Measurements from ENCODE around the gene USP51. TPM values are rescaled to one million over a fixed set of nuclear protein-coding genes. Genes with fewer than 3 reads are reported as not detected.
"Not testable (repeated sequence)": the region's sequence is repeated elsewhere in the genome, so short reads cannot be mapped to it uniquely, and the experiment has no call there.

Gene USP51
- total RNA-seq (1 to 10 TPM; 1.6 to 2.1 (median 1.7) TPM), total RNA-seq (0.23 to 7.5 (median 4.6) reads per million in 29 experiments)
- 2.5 TPM for total RNA-seq (2013)

DNA sequence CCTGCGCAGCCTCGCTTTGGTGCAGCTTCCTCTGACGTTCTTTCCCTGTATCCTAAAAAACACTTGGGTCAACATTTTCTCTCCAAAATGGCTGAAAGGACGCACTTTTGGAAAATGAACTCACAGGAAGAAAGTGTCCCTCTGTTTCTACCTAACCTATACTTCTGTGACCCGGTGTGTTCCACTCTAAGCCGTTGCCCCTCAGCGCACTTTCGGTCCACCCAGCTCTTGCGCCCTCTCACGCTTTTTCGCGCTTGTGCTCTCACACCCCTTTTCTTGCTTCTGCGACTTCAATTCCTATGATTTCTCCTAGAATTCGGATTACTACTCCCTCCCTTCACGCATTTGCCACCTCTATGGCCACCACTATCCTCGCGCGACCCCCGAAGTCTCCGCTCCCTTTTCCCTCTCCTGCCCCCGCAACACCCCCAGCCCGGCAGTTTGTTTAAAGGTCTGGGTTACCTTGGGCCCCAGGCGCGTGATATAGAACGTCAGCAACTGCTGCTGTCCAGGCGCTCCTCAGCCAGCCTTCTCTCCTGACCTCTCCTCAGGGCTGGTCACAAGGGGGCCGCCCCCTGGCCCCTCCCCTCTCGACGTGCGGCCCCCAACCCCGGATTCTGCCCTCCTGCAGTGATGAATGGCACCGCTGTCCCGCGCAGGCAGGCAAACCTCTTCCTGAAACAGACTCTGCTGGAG, at the start of gene USP51:
Gene USP51, minus strand, starts transcription at position 535 of the 696 bp plus-strand sequence. CDS start 909 bp downstream, outside the sequence.
- H3K27ac Mint-ChIP-seq: peak within 1 kb of the TSS; percentile 95
- WGBS (ENCODE audit: insufficient coverage): 1% methylated on average over 17 of the region's 34 CpGs
- H3K4me3 ChIP-seq (ENCODE audit: control insufficient read depth in 1 of 2, extremely low read depth in 1 of 2, low read length in 1 of 2): peak within 1 kb of the TSS; percentile 74
- H3K9me3 Mint-ChIP-seq: no peaks in the 10 kb centered on the region
- H3K9me3 ChIP-seq: no peaks in the 10 kb centered on the region
- H3K36me3 Mint-ChIP-seq: no peaks in the 10 kb centered on the region
- peaks cover 0 to 3% of the 10 kb centered on the region in 2 donors for H3K27me3 Mint-ChIP-seq
- DNase-seq (peak in 15 of 35 experiments; percentile 1 to 61 (median 14)), ATAC-seq (replicated peaks in 1 of 4) (peak; percentile 35 to 53 (median 48))
- H3K4me3 Mint-ChIP-seq: peak within 1 kb of the TSS; percentile 87 to 91 (median 88)
- H3K36me3 ChIP-seq (ENCODE audit: control insufficient read depth in 2 of 2, extremely low read depth in 1 of 2, insufficient read depth in 1 of 2, low read length in 1 of 2): no peaks in the 10 kb centered on the region
- peak within 1 kb of the TSS; percentile 87 for H3K27ac ChIP-seq (ENCODE audit: low read length)
- H3K4me1 ChIP-seq (ENCODE audit: control insufficient read depth in 1 of 2, extremely low read depth in 1 of 2, insufficient read depth in 2 of 2, low read length in 2 of 2): peaks cover 0 to 11% of the 10 kb centered on the region in 2 experiments
- peaks cover 0 to 18% (median 12%) of the 10 kb centered on the region in 3 donors for H3K4me1 Mint-ChIP-seq
- CTCF ChIA-PET: interaction anchor here in 1 of 2 donors (1.1 to 2.3 kb wide), 3 partner anchors 38 to 235 kb away, joined by 3 to 18 read pairs (median 9); partner anchors contain the start of genes MAGEH1 and RRAGB
- POLR2A ChIA-PET: interaction anchor here (0.7 to 2.2 kb wide), 4 partner anchors 37 to 1240 kb away, joined by 3 to 18 read pairs (median 3); partner anchors contain the start of genes MAGEH1 (in 2 of the 2) and RRAGB (in 1 of the 2)
- no peaks in the 10 kb centered on the region for H3K27me3 ChIP-seq (replicated peaks in 1 of 2; ENCODE audit: control insufficient read depth in 2 of 2, extremely low read depth in 1 of 2, insufficient read depth in 2 of 2, low read length in 1 of 2)

DNA sequence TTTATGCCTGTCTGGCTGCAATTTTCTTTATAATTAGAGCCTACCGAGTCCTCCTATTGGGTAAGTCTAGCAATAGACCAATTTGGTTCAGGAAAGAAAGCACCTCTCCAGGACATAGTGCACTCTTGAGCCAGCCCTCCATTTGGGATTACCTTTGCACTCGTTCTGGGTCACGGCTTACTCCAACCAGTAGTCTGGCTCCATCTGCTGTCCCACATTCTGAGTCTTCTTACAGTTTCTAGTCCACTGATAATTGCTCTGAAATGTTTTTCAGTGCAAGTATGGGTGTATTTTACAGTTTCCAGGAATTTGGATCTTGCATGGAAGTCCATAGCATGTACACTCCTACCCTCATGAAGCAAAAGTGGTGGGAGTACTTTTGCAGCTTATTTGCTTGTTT, 34.8 kb upstream of the USP51 start:
- Mint-ChIP-seq H3K27me3 (peaks cover 5 to 15% of the 10 kb centered on the region in 2 donors), H3K27ac (no peak overlapping the region), H3K4me3 (no peak overlapping the region), H3K4me1 (peaks cover 0 to 3% (median 0%) of the 10 kb centered on the region in 3 donors), H3K9me3 (no peaks in the 10 kb centered on the region), H3K36me3 (no peaks in the 10 kb centered on the region)
- H3K4me1 ChIP-seq (ENCODE audit: control insufficient read depth in 1 of 2, extremely low read depth in 1 of 2, insufficient read depth in 2 of 2, low read length in 2 of 2): no peaks in the 10 kb centered on the region
- H3K4me3 ChIP-seq (ENCODE audit: control insufficient read depth in 1 of 2, extremely low read depth in 1 of 2, low read length in 1 of 2): no peak overlapping the region
- H3K27me3 ChIP-seq (replicated peaks in 1 of 2; ENCODE audit: control insufficient read depth in 2 of 2, extremely low read depth in 1 of 2, insufficient read depth in 2 of 2, low read length in 1 of 2): no peaks in the 10 kb centered on the region
- no CpG with 5 or more reads among the region's 3 CpGs for WGBS (ENCODE audit: insufficient coverage)
- no peaks in the 10 kb centered on the region for H3K9me3 ChIP-seq
- peak in 1 of 35 experiments; percentile 5 for DNase-seq
- ATAC-seq (replicated peaks in 1 of 4): no peak
- ChIA-PET POLR2A (no interaction called here), CTCF (no interaction called here)
- H3K27ac ChIP-seq (ENCODE audit: low read length): no peak overlapping the region
- no peaks in the 10 kb centered on the region for H3K36me3 ChIP-seq (ENCODE audit: control insufficient read depth in 2 of 2, extremely low read depth in 1 of 2, insufficient read depth in 1 of 2, low read length in 1 of 2)

DNA sequence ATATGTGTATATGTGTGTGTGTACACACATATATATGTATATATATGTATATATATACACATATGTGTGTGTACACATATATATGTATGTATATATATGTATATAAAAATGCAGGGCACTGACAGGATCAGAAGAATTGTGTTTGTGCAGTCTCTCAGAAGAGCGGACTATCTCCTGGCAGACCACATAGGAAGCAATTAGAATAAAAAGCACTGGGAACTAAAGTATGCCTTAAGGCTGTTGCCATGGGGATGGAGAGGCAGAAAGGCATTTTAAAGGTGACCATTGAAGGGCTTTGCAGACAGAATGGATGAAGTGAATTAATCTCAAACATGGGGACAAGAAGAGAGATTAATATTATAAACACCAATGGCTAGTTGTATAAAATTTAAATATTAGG, 33.7 kb upstream of the USP51 start:
- ATAC-seq (replicated peaks in 1 of 4) (no peak), DNase-seq (no peak)
- H3K4me1 ChIP-seq (ENCODE audit: control insufficient read depth in 1 of 2, extremely low read depth in 1 of 2, insufficient read depth in 2 of 2, low read length in 2 of 2): no peaks in the 10 kb centered on the region
- peaks cover 5 to 17% of the 10 kb centered on the region in 2 donors for H3K27me3 Mint-ChIP-seq
- no peak overlapping the region for H3K27ac ChIP-seq (ENCODE audit: low read length)
- no peaks in the 10 kb centered on the region for H3K36me3 Mint-ChIP-seq
- CTCF ChIA-PET: no interaction called here
- H3K4me3 ChIP-seq (ENCODE audit: control insufficient read depth in 1 of 2, extremely low read depth in 1 of 2, low read length in 1 of 2): no peak overlapping the region
- WGBS (ENCODE audit: insufficient coverage): no CpG with 5 or more reads among the region's 1 CpG
- no peaks in the 10 kb centered on the region for H3K4me1 Mint-ChIP-seq
- no peaks in the 10 kb centered on the region for H3K9me3 Mint-ChIP-seq
- H3K27ac Mint-ChIP-seq: no peak overlapping the region
- H3K4me3 Mint-ChIP-seq: no peak overlapping the region
- H3K9me3 ChIP-seq: no peaks in the 10 kb centered on the region
- POLR2A ChIA-PET: no interaction called here
- no peaks in the 10 kb centered on the region for H3K27me3 ChIP-seq (replicated peaks in 1 of 2; ENCODE audit: control insufficient read depth in 2 of 2, extremely low read depth in 1 of 2, insufficient read depth in 2 of 2, low read length in 1 of 2)
- no peaks in the 10 kb centered on the region for H3K36me3 ChIP-seq (ENCODE audit: control insufficient read depth in 2 of 2, extremely low read depth in 1 of 2, insufficient read depth in 1 of 2, low read length in 1 of 2)

DNA sequence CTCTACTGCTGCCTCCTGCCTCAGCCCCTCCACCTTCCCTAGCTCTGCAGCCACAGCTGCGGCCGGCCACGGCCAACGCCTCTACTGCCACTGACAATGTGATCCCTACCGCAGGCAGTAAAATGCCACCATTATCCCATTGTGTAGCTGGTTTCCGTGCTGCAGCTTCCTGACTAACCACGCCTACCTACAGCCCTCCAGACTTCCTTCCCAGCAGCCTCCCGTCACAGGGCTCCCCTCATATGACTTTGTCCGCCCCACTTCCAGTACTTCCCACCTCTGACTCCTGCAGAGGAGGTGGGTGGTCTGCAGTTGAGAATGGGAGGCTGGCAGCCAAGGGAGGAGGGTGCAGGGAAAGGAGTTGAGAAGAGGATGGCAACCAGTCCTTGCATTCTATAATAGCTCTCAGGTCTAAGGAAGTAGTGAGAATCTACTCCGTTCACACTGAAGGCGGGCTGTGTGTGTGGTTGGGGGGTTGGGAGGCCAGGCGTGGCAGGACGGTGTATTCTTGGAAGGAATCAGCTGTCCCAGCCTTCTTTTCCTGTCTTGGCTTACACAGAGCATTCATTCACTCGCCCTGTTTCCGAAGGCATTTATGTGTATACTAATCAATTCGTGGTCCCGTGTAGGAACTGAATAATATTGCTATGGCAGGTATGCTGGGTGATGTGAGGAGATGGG, 33.1 kb upstream of the USP51 start:
- ChIA-PET POLR2A (no interaction called here), CTCF (interaction anchor here in 1 of 2 donors (0.7 kb wide), 1 partner anchor 1302 kb away, joined by 3 read pairs; no protein-coding TSS in a partner anchor)
- DNase-seq: no peak
- H3K27me3 ChIP-seq (replicated peaks in 1 of 2; ENCODE audit: control insufficient read depth in 2 of 2, extremely low read depth in 1 of 2, insufficient read depth in 2 of 2, low read length in 1 of 2): no peaks in the 10 kb centered on the region
- Mint-ChIP-seq H3K4me3 (no peak overlapping the region), H3K4me1 (no peaks in the 10 kb centered on the region), H3K36me3 (no peaks in the 10 kb centered on the region), H3K27ac (no peak overlapping the region), H3K27me3 (peaks cover 5 to 17% of the 10 kb centered on the region in 2 donors), H3K9me3 (no peaks in the 10 kb centered on the region)
- 60% methylated on average over 1 of the region's 17 CpGs for WGBS (ENCODE audit: insufficient coverage)
- no peak overlapping the region for H3K4me3 ChIP-seq (ENCODE audit: control insufficient read depth in 1 of 2, extremely low read depth in 1 of 2, low read length in 1 of 2)
- no peaks in the 10 kb centered on the region for H3K4me1 ChIP-seq (ENCODE audit: control insufficient read depth in 1 of 2, extremely low read depth in 1 of 2, insufficient read depth in 2 of 2, low read length in 2 of 2)
- H3K9me3 ChIP-seq: no peaks in the 10 kb centered on the region
- no peaks in the 10 kb centered on the region for H3K36me3 ChIP-seq (ENCODE audit: control insufficient read depth in 2 of 2, extremely low read depth in 1 of 2, insufficient read depth in 1 of 2, low read length in 1 of 2)
- ATAC-seq (replicated peaks in 1 of 4): no peak
- no peak overlapping the region for H3K27ac ChIP-seq (ENCODE audit: low read length)

DNA sequence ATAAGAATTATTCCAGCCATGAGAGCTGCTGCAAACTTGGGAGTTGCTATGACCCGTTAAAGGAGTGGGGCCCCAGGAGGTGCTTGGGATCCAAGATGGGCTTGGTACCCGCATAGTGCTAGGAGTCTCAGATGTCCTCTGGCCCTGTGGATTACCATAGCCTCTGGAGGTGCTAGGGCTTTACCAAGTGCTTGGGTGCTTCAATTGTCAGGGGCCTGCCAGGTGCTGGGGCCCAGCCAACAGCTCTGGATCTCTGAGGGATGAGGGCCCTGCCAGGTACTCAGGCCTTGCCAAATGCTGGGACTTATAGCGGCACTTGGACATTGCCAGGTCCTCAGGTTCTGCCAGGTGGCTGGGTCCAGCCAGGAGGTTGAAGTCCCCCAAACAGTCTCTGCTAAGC, 32.0 kb upstream of the USP51 start:
- ChIA-PET POLR2A (no interaction called here), CTCF (no interaction called here)
- Mint-ChIP-seq H3K4me3 (no peak overlapping the region), H3K9me3 (no peaks in the 10 kb centered on the region), H3K27me3 (peaks cover 5 to 11% of the 10 kb centered on the region in 2 donors), H3K4me1 (no peaks in the 10 kb centered on the region), H3K27ac (no peak overlapping the region), H3K36me3 (no peaks in the 10 kb centered on the region)
- no peaks in the 10 kb centered on the region for H3K36me3 ChIP-seq (ENCODE audit: control insufficient read depth in 2 of 2, extremely low read depth in 1 of 2, insufficient read depth in 1 of 2, low read length in 1 of 2)
- H3K27me3 ChIP-seq (replicated peaks in 1 of 2; ENCODE audit: control insufficient read depth in 2 of 2, extremely low read depth in 1 of 2, insufficient read depth in 2 of 2, low read length in 1 of 2): no peaks in the 10 kb centered on the region
- no peak overlapping the region for H3K27ac ChIP-seq (ENCODE audit: low read length)
- DNase-seq (no peak), ATAC-seq (replicated peaks in 1 of 4) (no peak)
- no peaks in the 10 kb centered on the region for H3K4me1 ChIP-seq (ENCODE audit: control insufficient read depth in 1 of 2, extremely low read depth in 1 of 2, insufficient read depth in 2 of 2, low read length in 2 of 2)
- no peaks in the 10 kb centered on the region for H3K9me3 ChIP-seq
- no peak overlapping the region for H3K4me3 ChIP-seq (ENCODE audit: control insufficient read depth in 1 of 2, extremely low read depth in 1 of 2, low read length in 1 of 2)
- 88% methylated on average over 1 of the region's 3 CpGs for WGBS (ENCODE audit: insufficient coverage)

DNA sequence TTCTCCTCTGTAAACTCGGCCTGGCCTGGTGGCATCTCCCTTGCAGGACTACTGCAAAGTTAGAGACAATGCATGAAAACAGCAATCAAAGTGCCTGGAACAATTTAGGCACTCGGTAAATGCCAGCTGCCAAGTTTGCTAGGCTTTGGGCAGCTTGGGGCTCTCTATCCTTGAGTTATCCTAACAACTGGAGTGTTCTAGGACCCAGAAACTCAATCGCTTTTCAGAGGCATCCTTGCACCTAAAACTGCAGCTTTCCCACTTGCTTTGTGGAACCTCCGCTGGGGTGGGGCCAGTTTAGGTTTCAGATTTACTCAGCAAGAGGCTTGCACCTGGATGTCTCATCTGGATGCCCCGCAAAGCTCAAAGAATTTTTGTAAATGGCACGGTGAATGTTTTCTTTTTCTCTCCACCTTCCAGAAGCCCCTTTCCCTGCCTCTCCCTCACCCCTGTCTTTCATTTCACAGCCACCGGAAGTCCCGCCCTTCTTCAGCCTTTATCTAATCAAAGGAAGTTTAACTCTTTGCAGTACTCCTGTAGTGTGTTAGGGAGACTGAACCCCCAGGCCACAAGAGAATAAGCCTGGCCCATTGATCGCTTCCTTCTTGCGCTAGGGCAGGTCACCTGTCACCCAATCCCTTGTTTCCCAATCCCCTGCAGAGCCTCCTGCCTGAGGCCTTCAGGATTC, 27.3 kb upstream of the USP51 start:
- DNase-seq; H3K4me3 ChIP-seq (ENCODE audit: control insufficient read depth in 1 of 2, extremely low read depth in 1 of 2, low read length in 1 of 2); CTCF ChIA-PET; H3K4me3 Mint-ChIP-seq; H3K36me3 ChIP-seq (ENCODE audit: control insufficient read depth in 2 of 2, extremely low read depth in 1 of 2, insufficient read depth in 1 of 2, low read length in 1 of 2); H3K27ac Mint-ChIP-seq; H3K27ac ChIP-seq (ENCODE audit: low read length); H3K4me1 Mint-ChIP-seq; H3K9me3 Mint-ChIP-seq; H3K9me3 ChIP-seq; POLR2A ChIA-PET; H3K4me1 ChIP-seq (ENCODE audit: control insufficient read depth in 1 of 2, extremely low read depth in 1 of 2, insufficient read depth in 2 of 2, low read length in 2 of 2); H3K27me3 ChIP-seq (replicated peaks in 1 of 2; ENCODE audit: control insufficient read depth in 2 of 2, extremely low read depth in 1 of 2, insufficient read depth in 2 of 2, low read length in 1 of 2); H3K36me3 Mint-ChIP-seq; H3K27me3 Mint-ChIP-seq: not testable (repeated sequence)
- ATAC-seq (replicated peaks in 1 of 4): peak in 2 of 4 experiments; percentile 50 to 55
- no CpG with 5 or more reads among the region's 10 CpGs for WGBS (ENCODE audit: insufficient coverage)
